Measurements from ENCODE around the gene CLDN25.
"Not testable (repeated sequence)": the region's sequence is repeated elsewhere in the genome, so short reads cannot be mapped to it uniquely, and the experiment has no call there.

CLDN25 gene

DNA sequence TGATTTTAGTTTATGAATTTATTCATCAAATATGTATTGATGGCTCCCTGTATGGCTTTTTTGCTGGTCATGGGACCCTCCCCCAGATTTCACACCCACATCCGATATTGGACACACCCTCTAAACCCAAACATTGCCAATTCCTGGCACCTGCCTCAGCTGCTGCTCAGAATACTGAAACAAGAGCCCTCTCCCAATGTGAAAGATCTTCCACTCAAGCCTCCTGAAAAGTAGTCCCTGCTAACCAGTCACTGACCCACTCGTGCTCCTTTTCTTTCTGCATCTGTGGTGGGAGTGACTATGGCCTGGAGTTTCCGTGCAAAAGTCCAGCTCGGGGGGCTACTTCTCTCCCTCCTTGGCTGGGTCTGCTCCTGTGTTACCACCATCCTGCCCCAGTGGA is at the start of gene CLDN25:
Gene CLDN25 (plus strand): TSS at position 301 of the 400 bp plus-strand sequence. CDS start 0 bp downstream, at position 301.
- DNase-seq (ENCODE audit: low read depth) = no peak

DNA sequence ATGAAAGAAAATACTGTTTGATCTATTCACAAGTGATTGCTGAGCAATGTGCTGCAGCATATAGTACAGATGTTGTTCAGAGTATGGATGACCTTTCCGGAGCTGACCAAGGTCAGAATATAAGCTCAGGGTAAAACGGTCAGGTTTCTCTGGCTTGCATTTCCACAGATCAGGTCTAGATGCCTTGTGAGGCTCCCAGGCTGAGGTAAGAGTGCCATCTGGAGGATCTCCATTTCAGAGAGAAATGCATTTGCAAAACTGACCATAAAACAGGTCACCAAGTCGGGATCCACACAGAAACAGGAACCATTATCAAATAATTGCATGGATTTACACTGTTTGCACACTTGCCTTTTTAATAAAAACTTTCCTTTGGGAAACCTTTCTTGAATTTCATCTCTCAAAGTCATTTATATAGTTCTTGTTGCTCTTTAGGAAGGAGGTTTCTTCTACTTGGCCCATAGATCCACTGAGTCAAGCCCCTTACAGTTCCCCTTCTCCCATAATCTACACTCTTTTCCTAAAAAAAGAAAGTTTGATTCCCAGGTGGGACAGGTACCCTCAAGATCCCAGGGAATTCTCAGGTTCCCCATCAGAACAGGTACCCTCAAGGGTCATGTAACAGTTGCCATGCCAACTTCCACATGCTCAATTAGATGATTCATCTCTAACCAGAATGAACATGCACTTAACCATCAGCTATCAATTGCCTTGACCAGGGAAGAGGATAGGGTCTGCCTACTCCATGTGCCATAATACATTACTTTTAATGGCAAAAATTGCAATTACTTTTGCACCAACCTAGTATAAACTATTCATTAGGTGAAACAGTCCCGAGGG is 48.5 kb upstream of the CLDN25 start:
- peak; percentile 16 for DNase-seq (ENCODE audit: low read depth)

DNA sequence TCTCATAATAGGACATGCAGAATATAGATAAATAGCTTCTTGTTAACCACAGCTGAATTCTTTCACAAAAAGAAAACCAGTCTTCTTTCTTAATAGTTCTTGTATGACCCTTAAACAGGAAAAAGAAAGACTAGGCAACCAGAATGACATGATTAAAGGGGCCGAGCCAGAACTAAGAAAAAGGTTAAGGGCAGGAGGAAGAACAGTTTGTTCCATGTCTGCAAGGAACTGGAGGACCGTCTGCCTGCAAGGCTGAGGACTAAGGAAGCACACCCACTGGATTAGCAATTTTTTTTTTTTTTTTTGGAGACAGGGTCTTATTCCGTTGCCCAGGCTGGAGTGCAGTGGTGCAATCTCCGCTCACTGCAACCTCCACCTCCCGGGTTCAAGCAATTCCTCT is 47.5 kb upstream of the CLDN25 start:
- DNase-seq (ENCODE audit: low read depth) = no peak

DNA sequence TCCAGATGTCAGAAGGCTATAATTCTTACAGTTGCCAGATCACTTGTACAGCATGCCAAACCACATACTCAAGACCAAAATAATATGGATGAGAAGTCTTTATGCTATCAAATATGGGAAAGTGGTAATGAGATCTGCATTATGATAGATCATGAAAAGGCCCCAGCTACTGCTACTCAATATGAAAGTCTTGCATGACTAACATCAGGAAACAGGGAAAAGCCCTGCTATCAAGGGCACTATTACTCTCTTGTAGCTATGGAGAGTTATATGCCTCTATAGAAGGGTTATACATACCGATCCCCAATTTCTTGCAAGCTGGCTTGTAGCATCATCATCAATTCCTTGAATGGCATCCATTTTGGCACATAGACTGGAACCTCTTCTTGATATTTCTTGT is 43.3 kb upstream of the CLDN25 start:
- no peak for DNase-seq (ENCODE audit: low read depth)

DNA sequence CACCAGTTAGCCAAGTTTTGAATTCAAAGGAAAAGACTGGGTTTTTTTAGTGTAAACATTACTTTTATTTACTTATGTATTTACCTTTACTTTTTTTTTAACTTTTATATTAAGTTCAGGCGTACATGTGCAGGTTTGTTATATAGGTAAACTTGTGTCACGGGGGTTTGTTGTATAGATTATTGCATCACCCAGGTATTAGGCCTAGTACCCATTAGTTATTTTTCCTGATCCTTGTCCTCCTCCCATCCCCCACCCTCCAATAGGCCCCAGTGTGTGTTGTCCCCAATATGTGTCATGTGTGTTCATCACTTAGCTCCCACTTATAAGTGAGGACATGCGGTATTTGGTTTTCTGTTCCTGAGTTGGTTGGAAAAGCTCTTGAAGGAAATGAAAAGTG is 26.7 kb upstream of the CLDN25 start:
- DNase-seq (ENCODE audit: low read depth) = no peak

DNA sequence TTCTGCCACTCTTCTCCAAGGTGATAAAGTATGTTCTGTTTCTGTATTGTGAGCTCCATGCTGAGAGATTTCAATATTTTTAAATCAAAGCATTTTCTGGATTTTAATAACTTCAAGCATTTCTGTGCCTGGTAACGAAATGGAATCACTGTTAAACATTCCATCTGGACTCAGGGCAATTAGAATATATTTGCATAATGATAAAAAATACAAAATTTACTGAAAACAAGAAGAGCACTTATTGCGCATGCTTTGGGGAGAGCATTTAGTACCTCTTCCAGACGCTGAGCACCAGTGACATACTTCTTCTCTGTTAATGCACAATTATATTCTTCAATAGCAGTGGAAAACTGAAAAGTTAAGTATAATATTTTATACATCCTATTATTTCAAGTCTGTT is 19.4 kb upstream of the CLDN25 start:
- DNase-seq (ENCODE audit: low read depth) = no peak

DNA sequence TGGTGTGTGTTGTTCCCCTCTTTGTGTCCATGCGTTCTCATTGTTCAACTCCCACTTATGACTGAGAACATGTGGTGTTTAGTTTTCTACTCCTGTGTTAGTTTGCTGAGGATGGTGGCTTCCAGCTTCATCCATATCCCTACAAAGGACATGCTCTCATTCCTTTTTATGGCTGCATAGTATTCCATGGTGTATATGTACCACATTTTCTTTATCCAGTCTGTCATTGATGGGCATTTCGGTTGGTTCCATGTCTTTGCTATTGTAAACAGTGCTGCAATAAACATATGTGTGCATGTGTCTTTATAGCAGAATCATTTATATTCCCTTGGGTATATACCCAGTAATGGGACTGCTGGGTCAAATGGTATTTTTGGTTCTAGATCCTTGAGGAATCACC is 16.6 kb upstream of the CLDN25 start:
- DNase-seq (ENCODE audit: low read depth) = not testable (repeated sequence)

DNA sequence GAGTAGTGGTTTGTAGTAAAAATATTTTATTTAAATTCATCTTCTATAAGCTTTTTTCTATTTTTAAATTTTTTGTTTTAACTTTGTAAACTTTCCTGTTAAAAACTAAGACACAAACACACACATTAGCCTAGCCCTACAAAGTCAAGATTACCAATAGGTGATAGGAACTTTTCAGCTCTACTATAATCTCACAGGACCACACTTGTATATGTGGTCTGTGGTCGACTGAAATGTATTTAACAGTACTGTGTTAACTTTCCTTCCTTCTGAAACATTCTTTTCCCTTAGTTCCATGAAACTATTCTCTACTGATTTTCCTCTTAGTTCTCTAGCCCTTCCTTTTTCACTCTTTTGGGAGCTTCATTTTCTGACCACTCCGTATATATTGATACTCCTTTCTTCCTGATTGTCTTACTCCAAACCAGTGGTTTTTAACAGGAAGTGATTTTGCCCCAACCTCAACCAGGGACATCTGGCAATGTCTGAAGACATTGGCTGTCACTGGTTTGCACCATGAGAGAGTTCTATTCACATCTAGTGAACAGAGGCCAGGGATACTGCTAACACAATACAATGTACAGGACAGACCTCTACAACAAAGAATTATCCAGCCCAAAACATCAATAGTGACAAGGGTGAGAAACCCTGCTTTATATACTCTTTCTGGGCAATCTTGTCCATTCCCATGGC is 14.9 kb upstream of the CLDN25 start:
- no peak for DNase-seq (ENCODE audit: low read depth)

DNA sequence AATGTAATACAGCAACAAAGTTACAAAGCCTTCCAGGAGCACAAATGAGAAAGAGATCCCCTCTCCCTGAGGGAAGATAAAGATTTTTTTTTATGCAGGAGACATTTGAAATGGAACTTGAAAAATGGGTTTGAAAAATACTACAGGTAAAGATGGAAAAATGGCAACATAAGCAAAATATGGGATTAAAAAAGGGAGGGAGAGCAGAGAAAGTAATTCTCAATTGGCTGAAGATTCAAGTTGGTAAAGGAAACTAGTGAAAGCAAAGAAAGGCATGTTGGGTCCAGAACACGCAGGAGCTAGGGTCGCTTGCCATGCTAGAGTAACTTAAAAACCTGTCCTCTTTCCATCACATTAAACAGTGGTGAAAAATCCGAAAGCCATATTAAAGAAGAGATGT is 7.6 kb upstream of the CLDN25 start:
- DNase-seq (ENCODE audit: low read depth) = no peak

DNA sequence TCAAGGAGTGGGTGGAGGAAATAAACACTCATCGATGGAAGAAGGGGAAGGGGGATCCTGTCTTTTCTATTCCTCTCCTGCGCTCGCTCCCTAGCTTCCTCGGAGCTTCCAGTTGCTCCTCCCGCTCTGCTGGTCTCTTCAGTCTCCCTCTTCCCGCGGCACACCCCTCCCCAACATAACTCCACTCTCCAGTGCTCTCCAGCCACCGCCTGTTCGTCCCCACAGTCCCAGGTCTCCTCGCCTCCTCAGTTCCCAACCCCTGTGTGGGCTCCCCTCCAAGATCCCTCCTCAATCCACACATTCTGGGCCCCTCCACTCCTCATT is 6.5 kb upstream of the CLDN25 start:
- no peak for DNase-seq (ENCODE audit: low read depth)

DNA sequence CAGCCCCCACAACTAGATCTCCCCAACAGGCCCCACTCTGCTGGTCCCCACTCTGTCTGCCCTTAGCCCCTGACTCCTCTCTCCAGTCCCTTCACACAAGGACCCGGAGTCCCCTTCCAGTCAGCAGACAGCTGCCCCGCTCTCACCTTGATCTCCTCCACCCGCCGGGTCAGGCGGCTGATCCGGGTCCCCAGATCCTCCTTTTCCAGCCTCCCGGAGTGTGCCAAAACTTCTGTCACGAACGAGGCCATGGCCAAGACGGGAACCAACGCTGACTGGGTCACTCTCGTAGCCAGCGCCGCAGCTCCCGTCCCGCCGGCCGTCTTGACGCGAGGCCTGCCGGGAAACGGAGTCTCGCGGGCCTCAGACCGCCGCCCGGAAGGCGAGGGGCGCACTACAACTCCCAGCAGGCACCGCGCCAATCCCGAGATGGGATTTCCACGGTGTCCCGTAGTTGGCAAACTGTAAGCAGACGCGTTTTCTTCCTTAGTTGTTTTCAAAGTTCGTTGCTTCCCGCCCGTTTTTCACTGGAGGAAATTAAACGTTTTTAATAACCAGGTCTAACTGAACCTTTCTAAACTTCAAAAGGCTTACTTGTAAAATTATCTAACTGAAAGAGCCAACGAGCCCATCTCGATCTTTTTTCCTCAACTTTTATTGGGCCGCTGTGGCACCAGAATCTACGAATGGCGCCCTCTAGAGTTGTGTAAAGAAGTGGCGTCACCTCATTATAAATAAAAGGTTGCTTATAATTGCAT is 6.0 kb upstream of the CLDN25 start, which contains the start of gene ZW10:
Gene ZW10 (minus strand): TSS at position 277 of the 758 bp plus-strand sequence. CDS start 26 bp downstream, at position 251.
- peak; percentile 84 for DNase-seq (ENCODE audit: low read depth)

DNA sequence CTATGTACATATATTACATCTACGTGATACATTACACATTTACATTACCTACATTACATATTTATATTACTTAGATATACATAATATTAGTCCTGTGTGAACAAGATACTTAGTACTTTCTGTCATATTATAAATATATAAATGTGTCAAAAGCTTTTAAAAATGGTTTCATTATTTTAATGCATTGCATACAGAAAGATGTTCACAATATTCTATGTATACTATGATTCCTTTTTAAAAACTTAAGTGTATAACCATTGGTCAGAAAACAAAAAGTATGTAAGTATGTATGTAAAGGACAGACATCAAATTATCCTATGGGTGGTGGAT is 5.5 kb upstream of the CLDN25 start:
- no peak for DNase-seq (ENCODE audit: low read depth)

DNA sequence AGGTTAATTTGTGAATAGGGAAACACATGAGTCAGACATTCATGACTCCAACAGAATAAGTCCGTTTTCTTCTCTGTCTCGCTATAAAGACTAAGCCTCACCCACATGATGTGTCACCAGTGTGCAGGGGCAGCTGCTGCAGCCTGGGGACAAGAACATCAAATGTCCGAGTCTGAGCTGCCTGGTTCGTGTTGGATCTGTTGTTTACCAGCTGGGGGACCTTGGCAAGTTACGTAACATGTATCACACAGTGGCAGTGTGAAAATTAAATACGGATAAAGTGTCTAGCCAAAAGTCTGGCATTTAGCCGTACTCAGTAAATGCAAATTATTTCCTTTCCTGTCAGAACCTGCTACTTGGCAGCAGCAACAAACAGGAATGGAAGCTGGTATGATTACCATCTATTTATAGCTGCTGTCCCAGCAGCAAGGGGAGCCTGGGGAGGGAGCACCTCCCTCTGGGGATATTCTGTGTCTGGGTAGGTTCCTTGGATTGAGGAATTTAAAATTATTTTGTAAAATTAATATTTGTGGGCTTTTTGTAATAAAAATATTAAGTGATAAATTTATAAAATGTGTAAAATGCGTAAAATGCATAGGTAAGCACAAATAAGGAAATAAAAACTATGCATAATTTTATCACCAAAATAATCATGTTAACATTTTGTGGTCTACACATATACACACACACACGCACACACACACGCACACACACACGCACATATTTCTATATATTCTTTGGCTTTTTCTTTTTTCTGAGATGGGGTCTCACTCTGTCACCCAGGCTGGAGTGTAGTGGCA is 1.3 kb upstream of the CLDN25 start:
- DNase-seq (ENCODE audit: low read depth) = peak; percentile 7

DNA sequence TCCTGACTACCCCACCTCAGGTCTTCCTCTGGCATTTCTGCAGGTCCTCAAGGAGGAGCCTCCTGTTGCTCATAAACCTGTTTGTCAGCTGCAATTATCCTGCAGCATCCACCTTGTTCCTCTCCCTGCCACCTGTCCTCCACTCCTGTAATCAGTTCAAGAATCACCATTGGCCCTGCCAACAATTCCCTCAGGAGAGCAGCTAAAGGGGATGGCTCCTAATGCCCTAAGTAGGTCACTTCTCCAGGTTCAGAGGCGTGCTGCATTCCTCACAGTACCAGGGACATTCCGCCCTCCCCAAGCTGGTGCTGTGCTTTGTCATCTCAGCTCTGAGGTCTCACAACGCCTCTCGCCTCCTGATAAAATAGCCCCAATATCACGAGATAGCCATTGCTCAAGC is 2.1 kb downstream of the CLDN25 start:
- DNase-seq (ENCODE audit: low read depth) = no peak

DNA sequence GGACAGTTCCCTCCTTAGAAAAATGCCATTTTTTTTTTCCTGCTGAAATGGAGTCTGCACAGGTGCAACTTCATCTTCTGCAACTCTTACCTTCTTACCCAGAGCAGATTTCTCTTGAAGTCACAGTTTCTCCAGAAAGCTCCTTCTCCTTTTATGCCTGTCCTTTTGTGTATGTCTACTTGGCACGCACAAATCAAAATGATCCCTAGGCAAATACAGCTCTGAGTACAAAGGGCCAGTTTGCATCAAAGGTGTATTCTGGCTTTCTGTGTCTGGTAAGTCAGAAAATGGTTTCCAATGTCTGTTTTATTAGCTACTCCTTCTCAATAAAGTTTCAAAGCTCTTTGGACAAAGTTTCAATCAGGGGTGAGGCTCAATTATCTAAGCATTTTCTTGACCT is 2.5 kb downstream of the CLDN25 start:
- DNase-seq (ENCODE audit: low read depth) = no peak

DNA sequence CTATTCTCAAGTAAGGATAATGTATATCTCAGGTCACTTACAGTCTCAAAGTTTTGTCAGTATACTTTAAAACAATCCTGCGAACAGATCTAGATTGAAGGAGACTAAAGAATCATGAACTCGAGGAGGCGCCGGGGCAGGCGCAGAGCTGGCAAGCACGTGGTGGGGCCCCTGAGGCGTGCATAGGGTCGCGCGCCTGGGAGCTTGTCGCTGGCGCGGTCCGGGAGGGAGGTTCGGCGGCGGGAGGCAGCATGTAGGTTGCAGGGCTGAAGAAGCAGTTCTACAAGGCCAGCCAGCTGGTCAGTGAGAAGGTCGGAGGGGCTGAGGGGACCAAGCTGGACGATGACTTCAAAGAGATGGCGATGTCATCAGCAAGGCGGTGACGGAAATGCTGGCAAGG is 9.4 kb downstream of the CLDN25 start:
- not testable (repeated sequence) for DNase-seq (ENCODE audit: low read depth)

DNA sequence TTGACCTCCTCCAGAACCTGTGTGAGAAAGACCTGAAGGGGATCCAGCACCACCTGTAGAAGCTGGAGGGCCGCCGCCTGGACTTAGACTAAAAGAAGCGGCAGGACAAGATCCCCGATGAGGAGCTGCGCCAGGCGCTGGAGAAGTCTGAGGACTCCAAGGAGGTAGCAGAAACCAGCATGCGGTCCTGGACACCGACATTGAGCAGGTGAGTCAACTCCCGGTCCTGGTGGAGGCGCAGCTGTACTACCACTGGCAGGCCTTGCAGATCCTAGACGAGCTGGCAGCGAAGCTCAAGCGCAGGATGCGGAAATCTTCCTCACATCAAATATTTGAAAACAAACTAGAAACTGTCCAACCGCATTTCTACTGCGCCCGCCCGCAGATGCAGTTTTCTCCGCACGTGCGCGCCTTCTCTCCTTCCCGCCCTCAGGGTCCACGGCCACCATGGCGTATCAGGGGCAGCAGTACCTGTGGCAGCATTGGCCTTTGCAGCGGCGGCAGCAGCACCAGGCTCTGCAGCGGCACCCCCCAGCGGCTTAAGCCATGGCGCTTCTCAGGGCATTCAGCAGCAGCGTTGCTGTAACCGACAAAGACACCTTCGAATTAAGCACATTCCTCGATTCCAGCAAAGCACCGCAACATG is 10.2 kb downstream of the CLDN25 start:
- DNase-seq (ENCODE audit: low read depth) = no peak

DNA sequence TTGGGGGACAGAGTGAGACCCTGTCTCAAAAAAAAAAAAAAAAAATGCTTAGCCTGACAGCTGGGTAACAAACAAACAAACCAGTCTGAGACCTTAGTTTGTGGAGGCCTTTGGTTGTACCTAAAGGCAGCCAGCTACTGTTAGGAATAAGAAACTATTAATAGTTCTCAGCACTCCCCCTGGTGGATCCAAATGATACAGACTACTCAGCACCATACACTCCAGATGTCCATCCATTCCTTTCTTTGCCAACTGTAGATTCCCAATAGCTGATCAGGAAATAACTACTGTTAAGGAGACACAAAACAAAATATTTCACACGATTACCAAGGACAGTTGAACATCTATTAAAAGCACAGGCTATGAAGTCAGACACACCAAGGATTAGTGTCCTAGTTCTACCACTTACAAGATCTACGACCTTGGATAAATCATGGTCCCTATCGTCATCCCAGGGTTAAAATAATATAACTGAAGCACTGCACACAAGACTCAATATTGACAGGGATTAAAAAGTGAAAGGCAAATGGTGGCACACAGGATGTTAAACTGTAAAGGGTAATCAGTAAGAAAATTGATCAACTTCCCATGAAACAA is 17.2 kb downstream of the CLDN25 start:
- peak; percentile 5 for DNase-seq (ENCODE audit: low read depth)

DNA sequence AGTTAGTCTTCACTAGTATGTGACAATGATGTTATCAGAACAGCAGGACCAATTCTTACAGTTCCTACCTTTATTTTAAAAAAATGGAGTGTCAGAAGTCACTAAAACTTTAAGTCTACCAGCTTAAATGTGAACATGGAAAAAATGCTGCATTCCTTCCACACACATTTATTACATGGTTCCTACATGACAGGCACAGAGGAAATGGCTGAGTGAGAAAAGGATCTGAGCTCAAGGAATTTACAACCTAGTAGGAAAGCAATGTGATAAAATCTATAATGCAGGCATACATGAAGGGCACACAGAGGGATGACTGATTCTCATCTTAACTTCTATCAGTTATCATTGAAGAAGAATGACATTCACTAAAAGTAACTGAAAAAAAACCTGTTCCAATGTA is 23.0 kb downstream of the CLDN25 start:
- no peak for DNase-seq (ENCODE audit: low read depth)

DNA sequence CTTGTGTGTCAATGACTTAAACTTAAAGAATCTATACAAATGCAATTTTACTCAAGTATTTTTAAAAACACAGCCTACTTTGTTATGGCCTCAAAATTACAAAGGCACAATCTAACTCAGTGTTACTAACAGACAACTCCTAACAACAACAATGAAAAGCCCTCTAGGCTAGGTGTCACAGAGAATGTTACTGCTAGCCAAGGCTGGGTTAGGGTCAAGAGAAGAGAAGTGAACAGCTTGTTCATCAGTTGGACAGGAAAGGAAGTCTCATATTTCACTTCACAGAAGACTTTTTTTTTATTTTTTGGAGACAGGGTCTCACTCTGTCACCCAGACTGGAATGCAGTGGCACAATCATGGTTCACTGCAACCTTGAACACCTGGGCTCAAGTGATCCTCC is 26.0 kb downstream of the CLDN25 start:
- no peak for DNase-seq (ENCODE audit: low read depth)

DNA sequence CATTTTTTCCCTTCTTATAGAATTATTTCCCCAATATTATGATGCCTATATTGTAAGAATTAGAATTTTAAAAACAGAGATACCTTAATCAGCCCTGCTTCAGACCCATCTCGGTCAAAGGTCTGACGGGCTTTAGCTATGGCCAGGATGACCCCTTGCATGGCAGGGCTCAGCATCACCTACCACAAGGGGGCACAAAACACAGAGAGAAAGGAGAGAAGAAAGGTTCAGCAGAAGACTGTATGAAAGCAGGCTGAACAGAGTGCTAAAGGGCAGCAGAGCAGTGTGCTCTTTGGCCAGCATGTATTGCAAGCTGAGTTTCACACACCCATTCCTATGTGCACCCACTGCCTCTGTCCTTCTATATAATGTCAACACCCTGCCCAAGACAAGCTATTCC is 26.8 kb downstream of the CLDN25 start:
- no peak for DNase-seq (ENCODE audit: low read depth)

All from GM04503 (cell line).